GM21576 (cell line): ENCODE data around the gene HMGN3.
"Not testable (repeated sequence)": the region's sequence is repeated elsewhere in the genome, so short reads cannot be mapped to it uniquely, and the experiment has no call there.

Experiments
- ATAC-seq: cut with Tn5 transposase; IDR thresholded peaks from one replicate; pipeline ENCODE4 v1.9.1; 2021; ENCODE audit warnings: mild to moderate bottlenecking, moderate library complexity; ENCODE audit not compliant: unreplicated experiment

The HMGN3 gene

DNA sequence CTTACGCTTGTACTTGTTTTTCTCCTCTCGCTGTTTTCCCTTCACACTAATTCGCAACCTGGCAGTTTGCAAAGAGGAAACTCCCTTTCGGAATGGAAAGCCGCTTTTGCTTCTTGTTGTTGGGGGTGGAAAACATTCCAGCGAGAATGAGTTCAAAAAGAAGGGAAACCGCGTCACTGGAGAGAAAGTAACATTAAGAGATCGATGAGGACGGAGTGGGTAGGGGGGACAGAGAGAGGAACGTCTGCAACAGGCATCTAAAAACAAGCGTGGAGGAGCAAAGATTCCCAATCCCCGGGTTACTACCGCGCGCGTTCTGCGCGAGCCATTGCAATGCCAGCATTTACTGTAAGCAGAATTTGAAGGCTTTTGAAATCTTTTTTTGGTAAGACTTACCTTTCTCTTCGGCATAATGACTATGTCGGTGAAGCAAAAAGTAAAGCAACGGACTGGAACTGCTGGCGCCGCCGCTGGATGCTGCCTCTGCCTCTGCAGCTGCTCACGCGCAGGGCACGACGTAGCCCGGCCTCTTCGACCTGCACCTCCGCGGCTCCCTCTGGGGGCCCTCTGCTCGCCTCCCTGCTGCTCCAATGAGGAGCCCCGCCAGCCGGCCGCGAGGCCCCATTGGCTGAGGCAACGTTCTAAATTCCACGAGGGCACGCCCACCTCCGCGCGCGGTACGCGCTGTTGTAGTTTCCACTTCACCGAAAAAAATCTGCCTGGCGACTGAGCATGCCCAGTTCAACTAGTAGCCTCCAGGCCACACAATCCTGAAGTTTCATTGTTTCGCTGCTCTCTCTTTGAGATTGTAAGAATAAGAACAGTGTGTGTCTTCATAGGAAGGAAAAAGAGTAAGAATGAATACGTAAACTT is at the start of gene HMGN3:
Gene HMGN3, minus strand, starts transcription at position 533 of the 873 bp plus-strand sequence.
- ATAC-seq: peak; percentile 90

DNA sequence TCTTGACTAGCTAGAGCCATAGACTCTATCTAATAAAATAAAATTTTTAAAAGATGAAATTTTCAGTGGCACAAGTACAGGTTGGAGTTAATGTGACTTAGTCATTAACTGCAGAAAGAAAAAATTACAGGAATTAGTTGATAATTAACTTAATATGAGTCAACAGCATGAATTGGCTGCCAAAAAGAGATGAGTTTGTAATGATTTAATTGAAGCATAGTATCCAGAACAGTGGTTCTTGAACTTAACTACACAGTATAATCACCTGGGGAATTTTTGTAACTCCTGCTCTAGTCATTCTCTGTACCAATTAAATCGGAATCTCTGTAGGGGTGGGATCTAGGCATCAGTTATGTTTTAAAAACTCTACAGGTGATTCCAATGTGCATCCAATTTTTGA is 46.3 kb upstream of the HMGN3 start:
- ATAC-seq: no peak

DNA sequence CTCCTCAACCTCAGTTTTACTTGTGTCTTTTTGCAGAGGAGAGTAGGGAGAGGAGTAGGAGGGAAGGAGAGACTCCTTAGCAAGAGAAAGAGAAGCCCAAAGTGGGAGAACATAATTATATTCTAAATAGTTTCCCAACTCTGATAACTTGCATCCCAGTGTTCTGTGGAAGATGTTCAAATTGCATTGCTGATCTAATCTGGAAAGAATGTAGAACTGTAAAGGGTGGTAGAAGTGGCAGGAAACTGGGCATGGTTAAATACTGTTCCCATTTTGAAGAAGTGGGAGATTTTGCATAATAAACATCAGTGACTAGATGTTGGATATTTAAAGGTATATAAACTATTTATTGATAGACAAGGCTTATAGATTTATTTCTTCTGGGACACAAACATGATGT is 42.6 kb upstream of the HMGN3 start:
- no peak for ATAC-seq

DNA sequence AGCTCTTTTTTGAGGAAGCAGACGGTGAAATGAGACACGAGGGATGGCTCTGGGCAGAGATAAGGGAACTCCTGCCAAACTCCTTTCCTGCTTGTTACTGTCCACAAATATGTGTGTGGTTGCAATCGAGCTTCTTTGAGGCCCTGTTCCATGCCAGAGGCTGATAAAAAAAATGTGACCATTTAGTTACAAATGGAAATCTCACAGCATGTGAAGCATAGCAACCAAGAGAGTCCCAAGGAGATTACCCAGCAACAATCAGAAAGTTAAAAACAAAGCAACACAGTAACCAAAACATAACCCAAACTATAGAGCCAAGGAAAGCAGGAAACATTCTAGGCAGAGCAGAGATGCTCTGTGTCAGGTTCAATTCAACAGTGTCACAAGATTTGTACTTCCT is 35.4 kb upstream of the HMGN3 start:
- ATAC-seq: no peak

DNA sequence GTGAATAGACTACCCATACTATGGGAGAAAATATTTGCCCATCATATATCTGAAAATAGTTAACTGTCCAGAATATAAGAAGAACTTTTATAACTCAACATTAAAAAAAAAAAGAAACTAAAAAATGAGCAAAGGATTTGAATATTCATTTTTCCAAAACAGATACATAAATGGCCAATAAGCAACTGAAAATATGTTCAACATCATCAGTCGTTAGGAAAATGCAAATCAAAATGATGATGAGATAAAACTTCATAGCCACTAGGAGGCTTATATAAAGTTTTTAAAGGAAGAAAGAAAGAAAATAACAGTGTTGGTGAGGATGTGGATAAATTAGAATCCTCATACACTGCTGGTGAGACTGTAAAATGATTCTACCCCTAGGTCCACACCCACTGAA is 32.6 kb upstream of the HMGN3 start:
- no peak for ATAC-seq

DNA sequence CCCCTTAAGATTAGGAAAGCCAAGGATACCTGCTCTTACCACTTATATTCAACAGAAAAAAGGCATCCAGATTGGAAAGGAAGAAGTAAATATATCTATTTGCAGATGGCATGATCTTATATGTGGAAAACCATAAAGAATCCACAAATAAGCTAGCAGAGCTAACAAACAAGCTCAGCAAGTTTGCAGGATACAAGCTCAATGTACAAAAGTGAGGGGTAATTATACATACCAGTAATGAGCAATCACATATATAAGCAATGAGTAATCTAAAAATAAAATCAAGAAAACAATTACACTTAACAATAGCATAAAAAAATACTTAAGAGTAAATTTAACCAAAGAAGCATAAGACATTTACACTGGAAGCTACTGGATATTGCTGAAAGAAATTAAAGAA is 31.6 kb upstream of the HMGN3 start:
- no peak for ATAC-seq

DNA sequence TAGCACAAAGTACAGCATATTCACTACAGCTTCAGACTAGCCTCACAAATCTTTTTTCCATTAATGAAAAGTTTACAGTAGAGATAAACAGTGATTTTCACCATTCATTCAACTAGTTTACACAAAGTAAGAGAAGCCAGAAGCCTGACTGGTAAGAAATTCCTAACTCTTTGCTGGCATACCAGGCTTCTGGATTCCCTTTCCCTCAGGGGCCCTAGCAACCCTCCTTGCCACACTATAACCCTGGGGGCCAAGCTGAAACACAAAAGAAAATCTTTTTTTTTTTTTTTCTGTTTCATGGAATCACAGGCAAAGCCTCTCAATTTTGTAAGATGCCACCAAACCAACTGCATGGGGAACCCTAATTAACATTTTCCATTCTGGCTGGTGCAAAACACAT is 28.9 kb upstream of the HMGN3 start:
- ATAC-seq: no peak

DNA sequence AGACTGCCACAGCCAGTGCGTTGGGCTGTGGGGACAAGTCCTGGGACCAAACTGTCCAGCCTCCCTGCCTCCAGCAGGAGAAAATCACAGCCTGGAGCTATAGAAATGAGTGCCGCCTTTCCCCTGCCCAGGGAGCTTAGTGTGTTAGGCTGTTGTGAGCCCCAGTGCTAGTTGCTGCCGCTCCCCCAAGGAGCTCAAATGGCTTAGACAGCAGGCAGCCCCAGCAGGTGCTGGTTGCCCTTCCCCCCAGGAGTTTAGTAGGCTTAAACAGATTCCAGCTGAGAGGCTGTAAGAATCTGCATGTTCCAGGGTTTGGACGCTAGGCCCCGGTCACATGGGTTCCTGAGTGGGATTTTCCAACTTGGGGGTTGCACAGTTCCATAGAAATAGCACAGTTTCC is 27.2 kb upstream of the HMGN3 start:
- no peak for ATAC-seq

DNA sequence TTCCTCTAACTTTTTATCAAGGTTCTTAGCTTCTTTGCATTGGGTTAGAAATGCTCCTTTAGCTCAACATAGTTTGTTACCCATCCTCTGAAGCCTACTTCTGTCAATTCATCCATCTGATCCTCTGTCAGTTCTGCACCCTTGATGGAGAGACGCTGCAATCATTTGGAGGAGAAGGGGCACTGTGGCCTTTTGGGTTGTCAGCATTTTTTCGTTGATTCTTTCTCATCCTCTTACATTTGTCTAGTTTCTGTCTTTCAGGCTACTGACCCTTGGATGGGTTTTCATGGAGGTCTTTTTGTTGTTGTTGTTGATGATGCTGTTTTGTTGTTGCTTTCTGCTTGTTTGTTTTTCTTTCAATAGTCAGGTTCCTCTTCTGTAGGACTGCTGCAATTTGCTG is 26.3 kb upstream of the HMGN3 start:
- no peak for ATAC-seq

DNA sequence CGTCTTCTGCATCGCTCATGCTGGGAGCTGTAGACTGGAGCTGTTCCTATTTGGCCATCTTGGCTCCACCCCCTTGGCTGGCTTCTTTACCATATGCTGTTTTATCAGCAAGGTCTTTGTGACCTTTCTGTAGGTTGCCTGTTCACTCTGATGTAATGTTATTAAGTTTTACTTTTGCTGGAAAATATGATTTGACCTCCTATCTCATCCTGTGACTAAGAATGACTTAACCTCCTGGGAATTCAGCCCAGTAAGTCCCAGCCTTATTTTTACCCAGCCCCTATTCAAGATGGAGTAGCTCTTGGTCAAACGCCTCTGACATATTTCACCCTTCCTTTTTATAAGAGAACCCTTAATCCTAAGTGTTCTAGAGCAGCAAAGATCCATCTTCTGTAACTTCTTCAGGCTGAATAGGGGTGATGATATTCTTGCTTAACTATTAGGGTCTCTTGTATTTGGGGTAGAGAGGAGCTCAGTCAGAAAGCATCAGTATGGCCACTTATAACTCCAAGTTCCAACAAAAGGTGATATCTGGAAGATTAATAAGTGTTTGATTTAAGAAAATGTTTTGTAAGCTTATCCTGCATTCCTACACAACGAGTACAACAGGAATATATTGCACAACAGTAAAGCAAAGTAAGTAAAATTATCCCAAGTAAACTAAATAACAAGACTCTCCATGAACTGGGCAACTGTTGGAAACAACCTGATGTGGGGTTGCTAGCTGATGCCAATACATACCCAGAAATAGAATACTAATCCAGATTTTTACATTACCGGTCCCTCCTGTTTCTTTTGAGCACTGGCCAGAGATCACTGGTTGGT is 23.1 kb upstream of the HMGN3 start:
- ATAC-seq: no peak

DNA sequence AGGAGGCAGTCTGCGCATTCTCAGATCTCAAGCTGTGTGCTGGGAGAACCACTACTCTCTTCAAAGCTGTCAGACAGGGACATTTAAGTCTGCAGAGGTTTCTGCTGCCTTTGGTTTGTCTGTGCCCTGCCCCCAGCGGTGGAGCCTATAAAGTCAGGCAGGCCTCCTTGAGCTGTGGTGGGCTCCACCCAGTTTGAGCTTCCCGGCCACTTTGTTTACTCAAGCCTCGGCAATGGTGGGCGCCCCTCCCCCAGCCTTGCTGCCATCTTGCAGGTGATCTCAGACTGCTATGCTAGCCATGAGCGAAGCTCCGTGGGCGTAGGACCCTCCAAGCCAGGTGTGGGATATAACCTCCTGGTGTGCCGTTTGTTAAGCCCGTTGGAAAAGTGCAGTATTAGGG is 22.3 kb upstream of the HMGN3 start:
- ATAC-seq: not testable (repeated sequence)

DNA sequence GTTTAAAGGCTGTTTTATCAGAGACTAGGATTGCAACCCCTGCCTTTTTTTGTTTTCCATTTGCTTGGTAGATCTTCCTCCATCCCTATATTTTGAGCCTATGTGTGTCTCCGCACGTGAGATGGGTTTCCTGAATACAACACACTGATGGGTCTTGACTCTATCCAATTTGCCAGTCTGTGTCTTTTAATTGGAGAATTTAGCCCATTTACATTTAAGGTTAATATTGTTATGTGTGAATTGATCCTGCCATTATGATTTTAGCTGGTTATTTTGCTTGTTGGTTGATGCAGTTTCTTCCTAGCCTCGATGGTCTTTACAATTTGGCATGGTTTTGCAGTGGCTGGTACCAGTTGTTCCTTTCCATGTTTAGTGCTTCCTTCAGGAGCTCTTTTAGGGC is 20.6 kb upstream of the HMGN3 start:
- ATAC-seq: not testable (repeated sequence)

DNA sequence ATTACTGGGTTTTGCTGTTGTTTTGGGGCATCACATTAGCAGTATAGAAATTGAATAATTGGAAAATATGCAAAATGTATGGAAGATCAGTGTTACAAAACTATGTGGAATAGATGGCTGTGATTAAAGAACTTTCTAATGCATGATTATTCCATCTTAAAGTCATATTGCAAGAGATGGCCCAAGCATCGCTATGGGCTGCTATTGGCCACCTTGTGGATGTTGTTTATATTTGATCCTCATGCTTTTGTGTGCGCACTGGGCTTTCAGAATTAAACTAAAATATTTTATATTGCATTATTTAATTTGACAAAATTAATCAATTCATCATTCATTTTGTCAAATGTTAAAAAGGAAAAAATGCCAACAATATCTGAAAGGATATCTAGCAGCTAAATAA is 16.1 kb upstream of the HMGN3 start:
- no peak for ATAC-seq

DNA sequence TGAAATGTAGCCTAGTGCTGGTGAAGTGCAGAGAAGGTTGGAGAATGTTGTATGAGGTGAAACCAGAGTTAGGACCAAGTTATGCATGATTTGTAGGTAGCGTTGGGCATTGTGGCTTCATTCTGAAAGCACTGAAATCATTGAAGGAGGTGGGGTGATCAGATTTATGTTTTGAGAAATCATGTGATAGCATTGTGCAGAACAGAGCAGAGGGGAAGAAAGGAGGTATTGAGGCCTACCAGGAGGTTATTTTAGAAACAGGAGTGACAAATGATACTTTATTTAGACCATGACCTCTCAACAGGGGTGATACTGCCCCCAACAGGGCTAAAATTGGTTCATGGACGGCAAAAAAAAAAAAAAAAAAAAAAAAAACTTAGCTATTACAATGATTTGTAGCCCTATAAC is 15.6 kb upstream of the HMGN3 start:
- peak; percentile 87 for ATAC-seq

DNA sequence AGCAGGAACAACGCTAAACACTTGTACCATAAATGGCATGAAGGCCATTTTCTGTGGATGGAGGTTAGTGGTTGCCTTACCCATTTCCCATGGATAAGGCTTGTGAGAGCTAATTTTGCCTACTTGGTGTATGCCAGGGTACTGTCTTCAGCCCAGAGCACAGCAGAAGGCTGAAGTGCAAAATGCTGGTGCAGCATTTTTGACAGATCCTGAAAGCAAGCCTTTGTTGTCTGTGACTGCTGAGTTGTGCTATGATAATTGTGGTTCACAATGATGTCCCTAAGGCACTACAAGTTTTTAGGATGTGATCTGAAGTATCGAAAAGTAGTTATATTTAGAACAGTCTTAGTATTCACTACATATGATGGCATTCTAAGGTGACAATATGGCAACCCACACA is 14.7 kb upstream of the HMGN3 start:
- no peak for ATAC-seq

DNA sequence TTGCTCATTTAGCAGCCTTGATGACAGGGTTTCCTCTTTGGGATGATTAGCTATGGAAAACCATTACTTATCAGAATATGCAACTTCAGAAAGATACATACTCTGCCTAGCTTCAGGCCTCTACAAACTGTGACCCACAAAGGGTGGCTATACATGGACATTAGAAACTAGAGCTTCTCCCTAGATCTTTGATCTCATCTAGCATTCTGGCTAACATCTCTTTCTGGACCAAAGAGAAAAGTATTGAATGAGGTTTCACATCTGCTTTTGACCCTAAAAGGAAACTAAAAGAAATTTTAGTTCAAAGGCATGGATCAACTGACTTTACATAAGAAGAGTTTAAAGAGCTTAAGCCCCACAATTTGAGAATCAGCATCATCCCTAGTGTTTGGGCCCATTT is 12.4 kb upstream of the HMGN3 start:
- ATAC-seq: peak; percentile 70

DNA sequence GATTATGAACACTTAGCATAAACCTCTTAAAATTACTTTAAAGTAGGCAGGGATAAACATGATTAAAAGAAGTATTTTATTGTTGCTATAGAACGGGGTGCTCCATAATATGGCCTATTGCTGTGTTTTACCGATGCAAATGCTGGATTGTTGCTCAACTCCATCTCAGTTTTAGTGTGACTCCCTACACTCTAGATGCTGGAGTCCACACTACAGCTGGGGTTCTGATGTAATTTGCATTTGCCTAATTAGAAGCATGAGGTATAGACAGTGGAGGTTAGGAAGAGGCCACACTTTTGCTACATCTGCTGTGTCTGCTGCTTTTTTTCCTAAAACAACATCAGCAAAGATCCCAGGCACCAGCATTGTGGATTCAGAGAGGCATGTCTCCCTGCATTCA is 6.7 kb upstream of the HMGN3 start:
- no peak for ATAC-seq

DNA sequence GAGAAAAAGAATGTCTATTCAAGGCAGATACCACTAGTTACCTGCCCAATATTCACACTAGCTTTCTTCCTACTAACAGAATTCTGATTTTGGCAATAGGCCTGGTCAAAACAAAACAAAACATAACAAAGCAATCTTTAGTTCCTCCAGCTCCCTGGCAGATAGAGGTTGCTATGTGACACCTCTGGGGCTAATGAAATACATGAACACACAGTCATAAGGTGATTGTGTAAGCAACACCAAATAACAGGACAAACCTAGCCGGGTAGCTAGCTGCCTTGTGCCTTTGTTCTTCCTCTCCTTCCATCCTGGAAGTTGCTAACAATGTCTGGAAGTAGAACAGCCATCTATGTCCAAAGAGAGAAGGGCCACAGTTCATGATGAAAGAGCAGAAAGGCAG is 6.0 kb upstream of the HMGN3 start:
- ATAC-seq: no peak

DNA sequence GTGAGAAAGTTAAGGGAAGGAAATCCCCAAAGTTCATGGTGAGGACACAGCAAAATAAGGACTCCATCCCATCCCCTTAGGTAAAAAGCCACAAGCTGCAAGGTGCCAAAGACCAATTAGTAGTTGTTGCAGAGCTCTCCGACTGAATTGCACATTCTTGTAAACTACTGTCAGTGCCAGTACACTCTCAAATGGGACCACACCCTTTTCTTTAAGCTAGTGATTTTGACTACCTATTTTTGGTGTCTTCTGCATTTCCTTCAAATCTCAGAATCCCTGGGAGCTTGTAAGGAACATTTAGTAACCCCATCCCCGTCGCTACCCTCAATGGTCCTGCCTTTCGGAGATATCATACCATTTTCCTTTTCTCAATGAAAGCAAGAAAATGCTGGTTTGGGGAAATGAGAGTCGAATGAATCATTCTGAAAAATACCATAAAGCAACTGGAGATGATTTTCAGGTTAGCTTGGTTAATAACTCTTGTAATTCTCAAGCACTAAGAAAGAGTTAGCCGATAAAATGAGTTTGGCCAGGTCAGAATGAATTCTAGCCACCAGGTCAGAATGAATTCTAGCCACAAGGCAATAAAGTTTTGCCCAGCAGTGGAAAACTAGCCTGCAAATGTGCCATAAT is 5.2 kb upstream of the HMGN3 start:
- ATAC-seq: peak; percentile 61

DNA sequence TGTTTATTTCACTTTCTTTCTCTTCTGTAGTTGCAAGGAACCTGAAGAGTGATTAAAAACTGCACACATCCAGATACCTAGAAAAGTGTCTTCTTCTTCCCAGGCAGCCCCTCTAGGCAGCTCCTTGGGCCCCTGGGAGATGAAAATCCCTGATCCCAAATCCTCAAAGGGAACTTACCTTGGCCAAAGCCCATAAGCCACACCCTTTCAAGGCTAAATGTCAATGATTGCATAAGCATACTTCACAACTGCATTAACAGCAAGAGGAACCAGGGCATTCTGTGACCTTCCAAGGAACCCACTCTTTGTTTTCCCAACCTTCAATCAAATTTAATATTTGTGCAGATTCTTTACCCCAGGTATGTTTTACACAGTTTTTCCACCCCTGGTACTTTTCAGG is 4.4 kb upstream of the HMGN3 start:
- no peak for ATAC-seq

DNA sequence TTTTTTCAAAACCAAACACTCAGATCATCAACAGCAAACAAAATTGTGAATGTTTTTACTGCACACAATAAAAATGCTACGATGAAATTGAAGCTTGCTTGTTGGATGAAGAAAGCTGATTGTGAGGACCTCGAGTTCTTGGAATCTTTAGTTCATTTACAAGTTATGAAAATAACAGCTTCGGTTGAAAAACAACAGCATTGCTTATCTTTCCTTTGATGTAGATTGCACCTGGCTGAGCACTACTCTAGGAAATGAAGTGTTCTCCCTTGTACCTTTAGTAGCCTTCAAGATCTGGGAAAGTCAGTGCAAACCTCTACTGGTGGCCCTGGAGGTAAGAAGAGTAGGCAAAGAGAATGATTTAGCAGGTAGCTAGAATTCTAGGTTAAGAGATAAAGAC is 2.2 kb upstream of the HMGN3 start:
- no peak for ATAC-seq
